Measurements from ENCODE around the gene RPS6KB2. TPM values are rescaled to one million over a fixed set of nuclear protein-coding genes. Genes with fewer than 3 reads are reported as not detected.
"Not testable (repeated sequence)": the region's sequence is repeated elsewhere in the genome, so short reads cannot be mapped to it uniquely, and the experiment has no call there.

The RPS6KB2 gene
- total RNA-seq, 1 donor, result 36.9 TPM

DNA sequence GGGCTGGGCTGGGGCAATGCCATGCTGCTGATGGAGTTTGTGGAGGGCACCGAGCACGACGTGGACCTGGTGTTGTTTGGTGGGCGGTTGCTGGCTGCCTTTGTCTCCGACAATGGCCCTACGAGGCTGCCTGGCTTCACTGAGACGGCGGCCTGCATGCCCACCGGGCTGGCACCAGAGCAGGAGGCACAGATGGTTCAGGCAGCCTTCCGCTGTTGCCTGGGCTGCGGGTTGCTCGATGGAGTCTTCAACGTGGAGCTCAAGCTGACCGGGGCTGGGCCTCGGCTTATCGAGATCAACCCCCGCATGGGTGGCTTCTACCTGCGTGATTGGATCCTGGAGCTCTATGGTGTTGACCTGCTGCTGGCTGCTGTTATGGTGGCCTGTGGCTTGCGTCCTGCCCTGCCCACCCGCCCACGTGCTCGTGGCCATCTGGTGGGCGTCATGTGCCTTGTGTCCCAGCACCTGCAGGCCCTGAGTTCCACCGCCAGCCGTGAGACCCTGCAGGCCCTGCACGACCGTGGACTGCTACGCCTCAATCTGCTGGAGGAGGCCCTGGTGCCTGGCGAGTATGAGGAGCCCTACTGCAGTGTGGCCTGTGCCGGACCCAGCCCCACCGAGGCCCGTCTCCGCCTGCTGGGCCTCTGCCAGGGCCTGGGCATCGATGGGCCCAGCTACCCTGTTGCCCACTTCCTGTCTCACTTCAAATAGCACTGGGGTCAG is 4.2 kb upstream of the RPS6KB2 start:
- no peaks in the 10 kb centered on the region for H3K27me3 ChIP-seq (ENCODE audit: insufficient read depth, low read length)
- H3K9me3 ChIP-seq (ENCODE audit: low read depth, low read length), result no peaks in the 10 kb centered on the region
- peaks cover 7% of the 10 kb centered on the region for H3K4me1 ChIP-seq (ENCODE audit: insufficient read depth, low read length)
- H3K4me2 ChIP-seq (ENCODE audit: insufficient read depth, low read length), result no peak overlapping the region
- no peak overlapping the region for H2AFZ ChIP-seq (ENCODE audit: low read length)
- TF ChIP-seq CTCF (IDR thresholded peaks at IDR 0.05; ENCODE audit: extremely low read depth, low read depth, low read length), result no peak
- H3K36me3 ChIP-seq (ENCODE audit: insufficient read depth, low read length), result no peaks in the 10 kb centered on the region
- no peak for DNase-seq (ENCODE audit: insufficient read length, low spot score, missing footprints)
- no peak overlapping the region for H3K4me3 ChIP-seq (ENCODE audit: insufficient read depth, low read length)
- H3K79me2 ChIP-seq (ENCODE audit: insufficient read depth, low read length), result peaks cover 8% of the 10 kb centered on the region
- no peaks in the 10 kb centered on the region for H4K20me1 ChIP-seq (ENCODE audit: insufficient read depth, low read length)
- H3K27ac ChIP-seq (ENCODE audit: low read depth, low read length), result no peak overlapping the region

- DNase-seq (ENCODE audit: insufficient read length, low spot score, missing footprints), result not testable (repeated sequence)
- H3K27ac ChIP-seq (ENCODE audit: low read depth, low read length), result peak overlapping the region; percentile 84
These were observed 882 bp upstream of the RPS6KB2 start for GRCh38 chr11:67427364-67427859.

GRCh38 chr11:67429038-67429668 is 859 bp downstream of the RPS6KB2 start:
- Histone ChIP-seq H3K79me2 (ENCODE audit: insufficient read depth, low read length) (peaks cover 25% of the 10 kb centered on the region), H2AFZ (ENCODE audit: low read length) (no peak overlapping the region)

More at GRCh38 chr11:67427364-67427859, 882 bp upstream of the RPS6KB2 start:
- H3K9me3 ChIP-seq (ENCODE audit: low read depth, low read length); H4K20me1 ChIP-seq (ENCODE audit: insufficient read depth, low read length); H3K27me3 ChIP-seq (ENCODE audit: insufficient read depth, low read length): not testable (repeated sequence)
- Histone ChIP-seq H3K4me2 (ENCODE audit: insufficient read depth, low read length) (peak overlapping the region; percentile 87), H3K36me3 (ENCODE audit: insufficient read depth, low read length) (peaks cover 23% of the 10 kb centered on the region), H3K4me3 (ENCODE audit: insufficient read depth, low read length) (peak overlapping the region; percentile 79), H3K4me1 (ENCODE audit: insufficient read depth, low read length) (peaks cover 12% of the 10 kb centered on the region), H3K79me2 (ENCODE audit: insufficient read depth, low read length) (peaks cover 25% of the 10 kb centered on the region), H2AFZ (ENCODE audit: low read length) (peak overlapping the region; percentile 90)

GRCh38 chr11:67429722-67430121 is 1.4 kb downstream of the RPS6KB2 start:
- H3K36me3 ChIP-seq (ENCODE audit: insufficient read depth, low read length), result peaks cover 34% of the 10 kb centered on the region
- H3K27me3 ChIP-seq (ENCODE audit: insufficient read depth, low read length), result no peaks in the 10 kb centered on the region
- no peak for TF ChIP-seq CTCF (IDR thresholded peaks at IDR 0.05; ENCODE audit: extremely low read depth, low read depth, low read length)
- DNase-seq (ENCODE audit: insufficient read length, low spot score, missing footprints), result no peak
- H2AFZ ChIP-seq (ENCODE audit: low read length), result no peak overlapping the region
- no peak overlapping the region for H3K4me3 ChIP-seq (ENCODE audit: insufficient read depth, low read length)
- H3K4me2 ChIP-seq (ENCODE audit: insufficient read depth, low read length), result peak overlapping the region; percentile 87
- H3K4me1 ChIP-seq (ENCODE audit: insufficient read depth, low read length), result peaks cover 12% of the 10 kb centered on the region
- no peaks in the 10 kb centered on the region for H4K20me1 ChIP-seq (ENCODE audit: insufficient read depth, low read length)
- H3K9me3 ChIP-seq (ENCODE audit: low read depth, low read length), result no peaks in the 10 kb centered on the region
- H3K79me2 ChIP-seq (ENCODE audit: insufficient read depth, low read length), result peaks cover 25% of the 10 kb centered on the region
- H3K27ac ChIP-seq (ENCODE audit: low read depth, low read length), result no peak overlapping the region

More at GRCh38 chr11:67429038-67429668, 859 bp downstream of the RPS6KB2 start:
- H3K27me3 ChIP-seq (ENCODE audit: insufficient read depth, low read length), result no peaks in the 10 kb centered on the region
- H3K9me3 ChIP-seq (ENCODE audit: low read depth, low read length), result no peaks in the 10 kb centered on the region
- H3K4me2 ChIP-seq (ENCODE audit: insufficient read depth, low read length), result peak overlapping the region; percentile 87
- peaks cover 34% of the 10 kb centered on the region for H3K36me3 ChIP-seq (ENCODE audit: insufficient read depth, low read length)
- H3K4me1 ChIP-seq (ENCODE audit: insufficient read depth, low read length), result peaks cover 12% of the 10 kb centered on the region
- no peaks in the 10 kb centered on the region for H4K20me1 ChIP-seq (ENCODE audit: insufficient read depth, low read length)
- TF ChIP-seq CTCF (IDR thresholded peaks at IDR 0.05; ENCODE audit: extremely low read depth, low read depth, low read length), result no peak
- H3K4me3 ChIP-seq (ENCODE audit: insufficient read depth, low read length), result peak overlapping the region; percentile 79
- no peak for DNase-seq (ENCODE audit: insufficient read length, low spot score, missing footprints)
- peak overlapping the region; percentile 84 for H3K27ac ChIP-seq (ENCODE audit: low read depth, low read length)

Measured in osteoblast (primary cell).